ENCODE data around the gene RPP14.

DNA sequence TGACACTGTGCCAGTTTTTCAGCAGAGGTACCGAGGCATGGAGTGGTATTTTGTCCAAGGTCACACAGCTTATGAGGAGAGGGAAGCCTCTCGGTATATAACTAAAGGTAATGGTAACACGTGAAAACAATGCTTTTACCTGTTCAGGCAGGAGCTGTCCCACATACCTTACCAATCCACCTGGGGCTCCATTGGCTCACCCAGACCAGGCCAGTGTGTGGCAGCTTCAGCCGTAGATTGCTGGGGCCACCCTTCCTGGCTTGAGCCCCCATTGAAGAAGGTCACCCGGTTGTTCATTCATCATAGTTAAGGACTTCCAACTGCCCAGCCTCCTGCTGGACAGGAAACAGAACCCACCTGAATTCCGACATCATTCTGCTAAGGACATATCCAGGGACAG, 9.2 kb upstream of the RPP14 start:
- TF ChIP-seq, protein P1, sequence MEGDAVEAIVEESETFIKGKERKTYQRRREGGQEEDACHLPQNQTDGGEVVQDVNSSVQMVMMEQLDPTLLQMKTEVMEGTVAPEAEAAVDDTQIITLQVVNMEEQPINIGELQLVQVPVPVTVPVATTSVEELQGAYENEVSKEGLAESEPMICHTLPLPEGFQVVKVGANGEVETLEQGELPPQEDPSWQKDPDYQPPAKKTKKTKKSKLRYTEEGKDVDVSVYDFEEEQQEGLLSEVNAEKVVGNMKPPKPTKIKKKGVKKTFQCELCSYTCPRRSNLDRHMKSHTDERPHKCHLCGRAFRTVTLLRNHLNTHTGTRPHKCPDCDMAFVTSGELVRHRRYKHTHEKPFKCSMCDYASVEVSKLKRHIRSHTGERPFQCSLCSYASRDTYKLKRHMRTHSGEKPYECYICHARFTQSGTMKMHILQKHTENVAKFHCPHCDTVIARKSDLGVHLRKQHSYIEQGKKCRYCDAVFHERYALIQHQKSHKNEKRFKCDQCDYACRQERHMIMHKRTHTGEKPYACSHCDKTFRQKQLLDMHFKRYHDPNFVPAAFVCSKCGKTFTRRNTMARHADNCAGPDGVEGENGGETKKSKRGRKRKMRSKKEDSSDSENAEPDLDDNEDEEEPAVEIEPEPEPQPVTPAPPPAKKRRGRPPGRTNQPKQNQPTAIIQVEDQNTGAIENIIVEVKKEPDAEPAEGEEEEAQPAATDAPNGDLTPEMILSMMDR (conservative IDR thresholded peaks at IDR 0.05 in 1 of 2, IDR thresholded peaks at IDR 0.05 in 1 of 2; ENCODE audit: low read depth in 1 of 2, low read length in 2 of 2): no peak
- no peak for TF ChIP-seq EZH2 (IDR thresholded peaks at IDR 0.05; ENCODE audit: low read length, missing control alignments)

Measured in fibroblast of lung (primary cell).